ENCODE results near the gene IVD. TPM values are rescaled to one million over a fixed set of nuclear protein-coding genes. Genes with fewer than 3 reads are reported as not detected.

Gene IVD
- total RNA-seq, 1 experiment from 2014 or later: 51.8 TPM

DNA sequence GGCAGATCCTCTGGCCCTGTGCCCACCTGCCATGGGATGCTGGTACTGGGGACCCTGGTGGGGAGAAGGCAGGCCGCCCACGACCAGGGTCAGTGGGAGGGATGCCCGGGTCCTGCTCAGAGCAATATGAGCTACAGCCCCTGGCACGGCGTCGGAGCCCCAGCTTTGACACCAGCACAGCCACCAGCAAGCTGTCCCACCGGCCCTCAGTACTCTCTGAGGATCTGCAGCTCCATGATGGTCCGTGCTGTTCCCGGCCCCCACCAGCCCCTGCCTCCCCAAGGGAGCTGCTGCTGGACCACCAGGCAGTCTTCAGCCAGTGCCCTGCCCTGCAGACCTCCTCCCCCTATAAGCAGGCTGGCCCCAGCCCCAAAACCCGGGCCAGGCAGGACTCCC is 36.1 kb upstream of the IVD start:
- ChIA-PET CTCF (no interaction called here), POLR2A (ENCODE audit: low non-redundant PET) (no interaction called here)
- TF ChIP-seq, protein P1, sequence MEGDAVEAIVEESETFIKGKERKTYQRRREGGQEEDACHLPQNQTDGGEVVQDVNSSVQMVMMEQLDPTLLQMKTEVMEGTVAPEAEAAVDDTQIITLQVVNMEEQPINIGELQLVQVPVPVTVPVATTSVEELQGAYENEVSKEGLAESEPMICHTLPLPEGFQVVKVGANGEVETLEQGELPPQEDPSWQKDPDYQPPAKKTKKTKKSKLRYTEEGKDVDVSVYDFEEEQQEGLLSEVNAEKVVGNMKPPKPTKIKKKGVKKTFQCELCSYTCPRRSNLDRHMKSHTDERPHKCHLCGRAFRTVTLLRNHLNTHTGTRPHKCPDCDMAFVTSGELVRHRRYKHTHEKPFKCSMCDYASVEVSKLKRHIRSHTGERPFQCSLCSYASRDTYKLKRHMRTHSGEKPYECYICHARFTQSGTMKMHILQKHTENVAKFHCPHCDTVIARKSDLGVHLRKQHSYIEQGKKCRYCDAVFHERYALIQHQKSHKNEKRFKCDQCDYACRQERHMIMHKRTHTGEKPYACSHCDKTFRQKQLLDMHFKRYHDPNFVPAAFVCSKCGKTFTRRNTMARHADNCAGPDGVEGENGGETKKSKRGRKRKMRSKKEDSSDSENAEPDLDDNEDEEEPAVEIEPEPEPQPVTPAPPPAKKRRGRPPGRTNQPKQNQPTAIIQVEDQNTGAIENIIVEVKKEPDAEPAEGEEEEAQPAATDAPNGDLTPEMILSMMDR (conservative IDR thresholded peaks at IDR 0.05; ENCODE audit: low read depth, low read length): no peak
- BruUV-seq (replicated peaks): no TSS peak
- intact Hi-C loops (cut with micrococcal nuclease; ENCODE audit: unreplicated experiment): no loop called here
- H3K4me1 ChIP-seq (ENCODE audit: insufficient read depth, low read length, poor library complexity, severe bottlenecking): peaks cover 9% of the 10 kb centered on the region
- no peaks in the 10 kb centered on the region for H3K9me3 ChIP-seq (ENCODE audit: low read depth, low read length, poor library complexity, severe bottlenecking)
- H3K27me3 ChIP-seq (replicated peaks; ENCODE audit: insufficient read depth, low read depth, low read length, poor library complexity): no peaks in the 10 kb centered on the region
- H3K4me3 ChIP-seq (ENCODE audit: low read depth, low read length, poor library complexity, severe bottlenecking): no peak overlapping the region
- no peak for DNase-seq (ENCODE audit: low spot score)
- H3K36me3 ChIP-seq (ENCODE audit: insufficient read depth, low read length, poor library complexity, severe bottlenecking): no peaks in the 10 kb centered on the region
- H3K27ac ChIP-seq (ENCODE audit: low read depth, low read length, poor library complexity, severe bottlenecking): no peak overlapping the region

DNA sequence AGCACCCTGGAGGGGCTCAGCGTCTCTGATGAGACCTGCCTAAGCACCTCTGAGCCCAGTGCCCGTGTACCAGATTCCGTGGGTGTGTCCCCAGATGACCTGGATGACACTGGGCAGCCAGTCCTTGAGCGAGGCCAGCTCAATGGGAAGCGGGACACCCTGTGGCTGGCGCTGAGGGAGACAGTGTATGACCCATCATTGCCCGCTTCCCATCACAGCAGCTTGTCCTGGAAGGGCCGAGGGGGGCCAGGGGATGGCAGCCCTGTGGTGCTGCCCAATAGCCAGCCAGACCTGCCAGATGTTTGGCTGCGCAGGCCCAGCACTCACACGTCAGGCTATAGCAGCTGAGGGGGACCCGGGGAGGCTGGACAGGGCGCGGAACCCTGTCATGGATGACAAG is 35.6 kb upstream of the IVD start:
- peaks cover 9% of the 10 kb centered on the region for H3K4me1 ChIP-seq (ENCODE audit: insufficient read depth, low read length, poor library complexity, severe bottlenecking)
- H3K9me3 ChIP-seq (ENCODE audit: low read depth, low read length, poor library complexity, severe bottlenecking): no peaks in the 10 kb centered on the region
- intact Hi-C loops (cut with micrococcal nuclease; ENCODE audit: unreplicated experiment): no loop called here
- H3K27me3 ChIP-seq (replicated peaks; ENCODE audit: insufficient read depth, low read depth, low read length, poor library complexity): no peaks in the 10 kb centered on the region
- no peaks in the 10 kb centered on the region for H3K36me3 ChIP-seq (ENCODE audit: insufficient read depth, low read length, poor library complexity, severe bottlenecking)
- no peak for DNase-seq (ENCODE audit: low spot score)
- no peak overlapping the region for H3K4me3 ChIP-seq (ENCODE audit: low read depth, low read length, poor library complexity, severe bottlenecking)
- TF ChIP-seq, protein P1 (conservative IDR thresholded peaks at IDR 0.05; ENCODE audit: low read depth, low read length): no peak
- TF ChIP-seq EZH2 (IDR thresholded peaks at IDR 0.05; ENCODE audit: borderline replicate concordance, low read depth, low read length, poor library complexity, severe bottlenecking): no peak
- ChIA-PET POLR2A (ENCODE audit: low non-redundant PET) (no interaction called here), CTCF (no interaction called here)
- no peak overlapping the region for H3K27ac ChIP-seq (ENCODE audit: low read depth, low read length, poor library complexity, severe bottlenecking)
- no TSS peak for BruUV-seq (replicated peaks)

DNA sequence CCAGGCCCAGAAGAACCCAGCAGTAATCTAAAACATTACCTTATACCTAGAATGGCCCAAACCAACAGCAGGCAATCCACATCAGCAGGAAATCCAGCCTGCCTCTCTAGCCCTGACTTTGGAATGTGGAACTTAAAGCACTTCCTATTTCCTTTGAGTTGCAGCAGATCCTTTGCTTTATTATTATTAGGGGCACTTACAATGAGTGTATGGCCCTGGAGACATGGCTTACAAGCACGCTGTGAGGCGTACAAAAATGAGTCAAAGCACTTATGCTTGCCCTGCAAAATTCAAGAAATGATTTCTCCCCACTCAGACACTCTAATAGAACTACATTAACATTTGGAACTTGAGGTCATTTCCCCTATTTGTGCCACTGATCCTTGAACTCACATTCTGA is 32.6 kb upstream of the IVD start:
- Histone ChIP-seq H3K9me3 (ENCODE audit: low read depth, low read length, poor library complexity, severe bottlenecking) (no peaks in the 10 kb centered on the region), H3K4me3 (ENCODE audit: low read depth, low read length, poor library complexity, severe bottlenecking) (no peak overlapping the region), H3K27me3 (replicated peaks; ENCODE audit: insufficient read depth, low read depth, low read length, poor library complexity) (no peaks in the 10 kb centered on the region), H3K36me3 (ENCODE audit: insufficient read depth, low read length, poor library complexity, severe bottlenecking) (no peaks in the 10 kb centered on the region), H3K27ac (ENCODE audit: low read depth, low read length, poor library complexity, severe bottlenecking) (no peak overlapping the region), H3K4me1 (ENCODE audit: insufficient read depth, low read length, poor library complexity, severe bottlenecking) (peaks cover 5% of the 10 kb centered on the region)
- no TSS peak for BruUV-seq (replicated peaks)
- intact Hi-C loops (cut with micrococcal nuclease; ENCODE audit: unreplicated experiment): no loop called here
- ChIA-PET POLR2A (ENCODE audit: low non-redundant PET) (no interaction called here), CTCF (no interaction called here)
- DNase-seq (ENCODE audit: low spot score): no peak
- TF ChIP-seq EZH2 (IDR thresholded peaks at IDR 0.05; ENCODE audit: borderline replicate concordance, low read depth, low read length, poor library complexity, severe bottlenecking): no peak
- TF ChIP-seq, protein P1 (conservative IDR thresholded peaks at IDR 0.05; ENCODE audit: low read depth, low read length): no peak
